CD1c-positive myeloid dendritic cell (primary cell): ENCODE measurements around the gene TMEM86A.
"Not testable (repeated sequence)": the region's sequence is repeated elsewhere in the genome, so short reads cannot be mapped to it uniquely, and the experiment has no call there.

ENCODE experiments used
- DNase-seq: peaks from one replicate; pipeline ENCODE4 v3.0.0-alpha.2; 2016; ENCODE audit errors: extremely low spot score

The TMEM86A gene

GRCh38 chr11:18698341-18699268, at the start of gene TMEM86A:
TMEM86A (plus strand) TSS chr11:18698779; CDS start chr11:18698887, 108 bp downstream.
- peak; percentile 91 for DNase-seq

GRCh38 chr11:18650353-18650752, 48.2 kb upstream of the TMEM86A start:
- no peak for DNase-seq

GRCh38 chr11:18650859-18651557, 47.6 kb upstream of the TMEM86A start:
- peak; percentile 82 for DNase-seq

GRCh38 chr11:18657673-18658072, 40.9 kb upstream of the TMEM86A start:
- no peak for DNase-seq

GRCh38 chr11:18665353-18665872, 33.2 kb upstream of the TMEM86A start:
- not testable (repeated sequence) for DNase-seq

- DNase-seq, result no peak
Measured at GRCh38 chr11:18668131-18668530, 30.4 kb upstream of the TMEM86A start.

GRCh38 chr11:18669219-18669596, 29.4 kb upstream of the TMEM86A start:
- DNase-seq, result no peak

- no peak for DNase-seq
Measured at GRCh38 chr11:18669711-18670110, 28.9 kb upstream of the TMEM86A start.

- DNase-seq, result no peak
Measured at GRCh38 chr11:18671246-18671645, 27.3 kb upstream of the TMEM86A start.

- DNase-seq, result peak; percentile 15
Measured at GRCh38 chr11:18672209-18672608, 26.4 kb upstream of the TMEM86A start.

GRCh38 chr11:18676803-18677202, 21.8 kb upstream of the TMEM86A start:
- no peak for DNase-seq

- no peak for DNase-seq
Measured at GRCh38 chr11:18677560-18677959, 21.0 kb upstream of the TMEM86A start.

GRCh38 chr11:18681949-18682348, 16.6 kb upstream of the TMEM86A start:
- DNase-seq, result not testable (repeated sequence)

GRCh38 chr11:18682466-18682865, 16.1 kb upstream of the TMEM86A start:
- no peak for DNase-seq

- no peak for DNase-seq
Measured at GRCh38 chr11:18684267-18684666, 14.3 kb upstream of the TMEM86A start.

GRCh38 chr11:18691467-18692140, 7.0 kb upstream of the TMEM86A start:
- DNase-seq, result not testable (repeated sequence)

GRCh38 chr11:18692941-18693760, 5.4 kb upstream of the TMEM86A start:
- DNase-seq, result no peak

GRCh38 chr11:18696638-18697225, 1.8 kb upstream of the TMEM86A start:
- no peak for DNase-seq

GRCh38 chr11:18697576-18697975, 1.0 kb upstream of the TMEM86A start:
- peak; percentile 74 for DNase-seq

- DNase-seq, result no peak
Measured at GRCh38 chr11:18699269-18699596, 654 bp downstream of the TMEM86A start.

GRCh38 chr11:18699848-18700261, 1.3 kb downstream of the TMEM86A start:
- peak; percentile 79 for DNase-seq
